Jurkat, Clone E6-1 (cell line): ENCODE measurements around the gene WFDC6.

Source experiments
- DNase-seq: peaks from one replicate; pipeline ENCODE4 v3.0.0-alpha.2; 2011; ENCODE audit warnings: low read depth, low spot score
- H3K4me3 ChIP-seq: 2 replicates; pipeline ENCODE4 v1.5.1; 2011; ENCODE audit warnings: mild to moderate bottlenecking, low read length, control low read depth, moderate library complexity

WFDC6 gene

GRCh38 chr20:45527294-45527693 lies 12.0 kb downstream of the WFDC6 start:
- H3K4me3 ChIP-seq, result no peak overlapping the region
- no peak for DNase-seq

GRCh38 chr20:45523821-45524220 lies 15.5 kb downstream of the WFDC6 start:
- no peak for DNase-seq
- no peak overlapping the region for H3K4me3 ChIP-seq

- no peak for DNase-seq
- H3K4me3 ChIP-seq, result no peak overlapping the region
Observed at GRCh38 chr20:45518282-45518681, 21.0 kb downstream of the WFDC6 start.

- no peak within 1 kb of the TSS for H3K4me3 ChIP-seq
- no peak for DNase-seq
Observed at GRCh38 chr20:45515147-45515913, 24.0 kb downstream of the WFDC6 start, which contains the start of gene SPINT3. Gene SPINT3 (minus strand): TSS chr20:45515622. CDS start chr20:45515608, 14 bp downstream.

GRCh38 chr20:45510242-45510862 lies 28.9 kb downstream of the WFDC6 start:
- DNase-seq, result no peak
- no peak overlapping the region for H3K4me3 ChIP-seq

- no peak for DNase-seq
- no peak overlapping the region for H3K4me3 ChIP-seq
Observed at GRCh38 chr20:45509091-45509490, 30.2 kb downstream of the WFDC6 start.

GRCh38 chr20:45508068-45508886 lies 31.0 kb downstream of the WFDC6 start:
- no peak overlapping the region for H3K4me3 ChIP-seq
- no peak for DNase-seq

GRCh38 chr20:45507011-45507820 lies 32.1 kb downstream of the WFDC6 start:
- H3K4me3 ChIP-seq, result no peak overlapping the region
- no peak for DNase-seq

- H3K4me3 ChIP-seq, result no peak overlapping the region
- no peak for DNase-seq
Observed at GRCh38 chr20:45506398-45506797, 32.9 kb downstream of the WFDC6 start.

GRCh38 chr20:45503403-45503802 lies 35.9 kb downstream of the WFDC6 start:
- no peak for DNase-seq

GRCh38 chr20:45502561-45502960 lies 36.7 kb downstream of the WFDC6 start:
- H3K4me3 ChIP-seq, result no peak overlapping the region
- no peak for DNase-seq

More at GRCh38 chr20:45503403-45503802, 35.9 kb downstream of the WFDC6 start:
- H3K4me3 ChIP-seq, result no peak overlapping the region

GRCh38 chr20:45501600-45501999 lies 37.7 kb downstream of the WFDC6 start:
- H3K4me3 ChIP-seq, result no peak overlapping the region
- no peak for DNase-seq

- no peak for DNase-seq
- no peak overlapping the region for H3K4me3 ChIP-seq
Observed at GRCh38 chr20:45500022-45500421, 39.3 kb downstream of the WFDC6 start.

- DNase-seq, result peak; percentile 17
- H3K4me3 ChIP-seq, result no peak overlapping the region
Observed at GRCh38 chr20:45497971-45498494, 41.2 kb downstream of the WFDC6 start.

GRCh38 chr20:45496166-45496565 lies 43.1 kb downstream of the WFDC6 start:
- DNase-seq, result no peak
- H3K4me3 ChIP-seq, result no peak overlapping the region

GRCh38 chr20:45495501-45495941 lies 43.8 kb downstream of the WFDC6 start:
- DNase-seq, result no peak
- H3K4me3 ChIP-seq, result no peak overlapping the region

- no peak for DNase-seq
- no peak overlapping the region for H3K4me3 ChIP-seq
Observed at GRCh38 chr20:45489083-45489531, 50.2 kb downstream of the WFDC6 start.

- no peak overlapping the region for H3K4me3 ChIP-seq
- DNase-seq, result no peak
Observed at GRCh38 chr20:45487231-45487635, 52.0 kb downstream of the WFDC6 start.

GRCh38 chr20:45485388-45485787 lies 53.9 kb downstream of the WFDC6 start:
- DNase-seq, result no peak

More at GRCh38 chr20:45485388-45485787, 53.9 kb downstream of the WFDC6 start:
- no peak overlapping the region for H3K4me3 ChIP-seq
